K562 (cell line): ENCODE data around the gene LECT2. TPM values are rescaled to one million over a fixed set of nuclear protein-coding genes. Genes with fewer than 3 reads are reported as not detected.

ENCODE experiments used
- ATAC-seq: fragments of 200-7000 bp; cut with Tn5 transposase; 3 replicates; pipeline ENCODE4 v1.9.1; 2020; ENCODE audit warnings: moderate library complexity
- BruUV-seq: library from RNA; stranded (reverse); fragments of 400-500 nt; replicated peaks from 2 replicates; lab custom pipeline; 2021; lab: Mats Ljungman, UMichigan
- CTCF ChIA-PET: fragments of 300-600 bp; formaldehyde crosslinking; extraction: SDS; loops from one replicate; lab custom pipeline; 2021; ENCODE audit warnings: low intra/inter-chr PET ratio; lab: Yijun Ruan, JAX
- POLR2A ChIA-PET: fragments of 300-600, 350-650 bp; sonication (Branson Sonifier 250); formaldehyde crosslinking; extraction: SDS; loops from one replicate; lab custom pipeline; 2021; ENCODE audit warnings: antibody characterized with exemption, inconsistent platforms; lab: Yijun Ruan, JAX
- DNase-seq, 4 experiments: peaks; one replicate each; pipeline versions ENCODE4 v3.0.0 to v3.0.0-alpha.2; 2011 to 2018; ENCODE audit warnings: low spot score in 3 of 4, mixed read lengths in 3 of 4; ENCODE audit errors: extremely low read depth in 1 of 4
- FAIRE-seq: peaks from 2 replicates; lab custom pipeline; 2011; peaks lifted over from hg19 to GRCh38; lab: Jason Lieb, UNC
- H2AFZ ChIP-seq: 2 replicates; pipeline ENCODE4 v1.6.0; 2011; ENCODE audit warnings: low read depth, low read length, control low read depth, inconsistent platforms
- H3K27ac ChIP-seq: fragments of 200-600 bp; 3 replicates; pipeline ENCODE4 v1.8.0; 2011; ENCODE audit warnings: low read depth, mild to moderate bottlenecking, control low read depth, inconsistent platforms, low read length, moderate library complexity, mixed read lengths; ENCODE audit errors: extremely low read depth
- H3K27me3 ChIP-seq, 2 experiments: fragments of 300-600 bp in 1 of 2; 2 replicates in 1 of 2; 3 replicates in 1 of 2; pipeline versions ENCODE4 v1.6.0 to v1.8.0; 2011; ENCODE audit warnings: inconsistent platforms in 2 of 2, low read length in 2 of 2, mild to moderate bottlenecking in 1 of 2, mixed read lengths in 1 of 2, moderate library complexity in 1 of 2; ENCODE audit not compliant: control insufficient read depth in 2 of 2, insufficient read depth in 2 of 2
- H3K36me3 ChIP-seq: fragments of 300-600 bp; 3 replicates; pipeline ENCODE4 v1.8.0; 2011; ENCODE audit warnings: mild to moderate bottlenecking, low read length, inconsistent platforms; ENCODE audit not compliant: control insufficient read depth, insufficient read depth
- H3K4me1 ChIP-seq, 2 experiments: fragments of 200-600 bp in 1 of 2; replicated peaks in 1 of 2; 2 replicates in 1 of 2; 3 replicates in 1 of 2; pipeline versions ENCODE4 v1.5.1 to v1.8.0; 2011; ENCODE audit warnings: inconsistent platforms in 2 of 2, low read length in 2 of 2, mild to moderate bottlenecking in 1 of 2, mixed read lengths in 1 of 2, moderate library complexity in 1 of 2; ENCODE audit not compliant: control insufficient read depth in 2 of 2, insufficient read depth in 2 of 2
- H3K4me2 ChIP-seq: 2 replicates; pipeline ENCODE4 v1.6.1; 2011; ENCODE audit warnings: low read length, control low read depth, inconsistent platforms, mixed read lengths; ENCODE audit not compliant: insufficient read depth
- H3K4me3 ChIP-seq: fragments of 200-600 bp; sonication (generic), shearing (Covaris generic); 2 replicates; pipeline ENCODE4 v1.5.1; 2016; ENCODE audit warnings: control low read depth, inconsistent platforms
- H3K79me2 ChIP-seq: fragments of 200-600 bp; 3 replicates; pipeline ENCODE4 v1.8.0; 2011; ENCODE audit warnings: low read length, inconsistent platforms; ENCODE audit not compliant: control insufficient read depth, insufficient read depth
- H3K9ac ChIP-seq, 2 experiments: 2 replicates each; pipeline versions ENCODE4 v1.6.0 to v1.6.1; 2011; ENCODE audit warnings: low read depth in 2 of 2, low read length in 2 of 2, control low read depth in 1 of 2, inconsistent platforms in 1 of 2, mild to moderate bottlenecking in 1 of 2, mixed read lengths in 1 of 2; ENCODE audit not compliant: insufficient read depth in 1 of 2
- H3K9me1 ChIP-seq: one replicate; pipeline ENCODE4 v1.6.0; 2011; ENCODE audit warnings: inconsistent platforms, mild to moderate bottlenecking, low read length, moderate library complexity; ENCODE audit not compliant: control insufficient read depth, insufficient read depth
- H3K9me3 ChIP-seq: replicated peaks from 2 replicates; pipeline ENCODE4 v1.5.1; 2011; ENCODE audit warnings: low read depth, low read length, inconsistent platforms; ENCODE audit not compliant: control insufficient read depth, insufficient read depth
- H4K20me1 ChIP-seq: replicated peaks from 2 replicates; pipeline ENCODE4 v1.6.1; 2011; ENCODE audit warnings: low read length, inconsistent platforms, mixed read lengths; ENCODE audit not compliant: control insufficient read depth, insufficient read depth
- CAMTA2 ChIP-seq: fragments of 250-450 bp; sonication (Bioruptor Pico); conservative IDR thresholded peaks from 2 replicates; pipeline ENCODE4 v1.5.1; 2022
- ETV6 ChIP-seq, 3 experiments: fragments of 150-350 bp in 1 of 3; sonication (generic) in 1 of 3; formaldehyde crosslinking in 1 of 3; IDR thresholded peaks; 2 replicates each; pipeline versions ENCODE4 v1.6.1 to v1.8.0; 2014 to 2022; ENCODE audit warnings: borderline replicate concordance in 2 of 3, low read depth in 2 of 3, antibody characterized with exemption in 1 of 3, low read length in 1 of 3, mild to moderate bottlenecking in 1 of 3, missing genetic modification reagents in 1 of 3
- NKRF ChIP-seq: fragments of 450-650 bp; IDR thresholded peaks from 2 replicates; pipeline ENCODE4 v1.6.1; 2016; ENCODE audit warnings: borderline replicate concordance
- PPARD ChIP-seq: fragments of 250-450 bp; sonication (Bioruptor Pico); IDR thresholded peaks from 2 replicates; pipeline ENCODE4 v1.8.0; 2022; ENCODE audit warnings: inconsistent platforms, mild to moderate bottlenecking, moderate library complexity
- WGBS: fragments of 100-300 bp; shearing (Covaris generic); methylation state at CpG from one replicate; pipeline ENCODE4 v1.1.6; 2016; ENCODE audit warnings: low coverage, mixed read lengths; ENCODE audit not compliant: insufficient coverage; ENCODE audit errors: missing lambda C conversion rate; 5-methylcytosine and 5-hydroxymethylcytosine counted together
- in situ Hi-C: fragments of 300-500 bp; cut with MboI; formaldehyde crosslinking; loops from 4 replicates; pipeline ENCODE4 v1.15.0; 2018; ENCODE audit warnings: inconsistent platforms, mixed read lengths
- intact Hi-C: fragments of 100-400 bp; cut with micrococcal nuclease; formaldehyde crosslinking; loops from 2 replicates; pipeline ENCODE4 v1.14.2; 2022
- polyA plus RNA-seq, 8 experiments: library from polyadenylated mRNA; depleted of rRNA in 4 of 8; stranded (reverse) in 5 of 8; unstranded in 3 of 8; fragments of >200 nt; fragmentation: Nextera tagmentation in 2 of 8; fragmentation: Illumina TruSeq in 1 of 8; extraction: Ambion mirVana in 2 of 8; extraction: Trizol in 1 of 8; gene quantifications; 2 replicates each; pipeline versions ENCODE4 v1.2.1 to v1.2.3, GENCODE V29; 2011 to 2014; ENCODE audit warnings: inconsistent platforms in 1 of 8, missing spikeins in 1 of 8
- total RNA-seq, 7 experiments: library from RNA; depleted of rRNA in 6 of 7; stranded (reverse); fragments of >200 nt in 6 of 7; fragmentation: Illumina TruSeq in 2 of 7; extraction: Trizol in 2 of 7; gene quantifications; 2 replicates each; pipeline versions ENCODE4 v1.2.1 to v1.2.3, GENCODE V29; 2011 to 2021; ENCODE audit warnings: low replicate concordance in 1 of 7

The LECT2 gene
- total and polyA plus RNA-seq, 9 of the 15 experiments (the other 6 are each of a cell fraction or from before 2014, with no cell fraction given) = not detected

GRCh38 chr5:135978212-135978631 lies 23.4 kb upstream of the LECT2 start:
- BruUV-seq = no TSS peak
- H3K9ac ChIP-seq = no peak overlapping the region
- TF ChIP-seq ETV6 (IDR thresholded peaks at IDR 0.05; ENCODE audit: borderline replicate concordance in 1 of 2, low read depth in 2 of 2, low read length in 1 of 2) = no peak
- TF ChIP-seq ETV6 (CRISPR knock-in tag; IDR thresholded peaks at IDR 0.05; ENCODE audit: borderline replicate concordance) = no peak
- TF ChIP-seq CAMTA2 (CRISPR knock-in tag) = no peak
- no peak for TF ChIP-seq NKRF
- no peak for TF ChIP-seq PPARD (CRISPR knock-in tag)
- H3K4me1 ChIP-seq = peaks cover 0 to 4% of the 10 kb centered on the region in 2 experiments; a peak in 2 of 5 replicates
- H4K20me1 ChIP-seq = no peaks in the 10 kb centered on the region
- POLR2A ChIA-PET = interaction anchor here (1.0 to 1.6 kb wide), 2 partner anchors 8 to 18 kb away, joined by 4 to 5 read pairs; no protein-coding TSS in a partner anchor
- no peak for DNase-seq
- CTCF ChIA-PET = no interaction called here
- H3K27ac ChIP-seq = no peak overlapping the region
- intact Hi-C loops = loop anchor here (10.0 kb wide), 1 partner anchor 197 kb away; no protein-coding TSS in a partner anchor
- no peak overlapping the region for H3K4me2 ChIP-seq
- no peaks in the 10 kb centered on the region for H3K79me2 ChIP-seq
- no peaks in the 10 kb centered on the region for H3K36me3 ChIP-seq
- H3K4me3 ChIP-seq = no peak overlapping the region
- ATAC-seq = peak; percentile 58
- in situ Hi-C loops = no loop called here
- 13% methylated on average over 4 of the region's 4 CpGs for WGBS
- H2AFZ ChIP-seq = 0 out of 2 replicates have a peak overlapping the region, but pooled peaks have one; percentile 10
- peaks cover 0 to 13% of the 10 kb centered on the region in 2 experiments; a peak in 4 of 5 replicates for H3K27me3 ChIP-seq
- no peaks in the 10 kb centered on the region for H3K9me3 ChIP-seq
- H3K9me1 ChIP-seq = no peaks in the 10 kb centered on the region
- no peak for FAIRE-seq
